Measurements from ENCODE around the gene PLS1.

DNA sequence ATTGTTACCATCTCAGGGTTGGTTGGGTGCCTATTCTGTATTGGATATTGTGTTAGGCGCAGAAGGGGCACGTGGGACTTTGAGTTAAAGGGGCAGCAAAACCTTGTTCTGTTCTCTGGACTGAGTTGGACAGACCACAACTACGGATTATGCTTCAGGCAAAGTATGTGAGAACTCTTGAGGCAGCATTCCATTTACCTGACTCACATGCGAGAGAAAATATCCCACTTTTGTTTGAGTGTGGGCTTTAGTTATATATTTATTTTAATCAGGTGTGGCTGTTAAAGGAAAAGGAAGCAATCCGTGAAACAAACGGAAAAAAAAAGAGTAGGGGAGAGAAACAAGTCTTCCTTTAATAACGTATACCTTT, 627 bp upstream of the PLS1 start:
- TF ChIP-seq, protein P1, sequence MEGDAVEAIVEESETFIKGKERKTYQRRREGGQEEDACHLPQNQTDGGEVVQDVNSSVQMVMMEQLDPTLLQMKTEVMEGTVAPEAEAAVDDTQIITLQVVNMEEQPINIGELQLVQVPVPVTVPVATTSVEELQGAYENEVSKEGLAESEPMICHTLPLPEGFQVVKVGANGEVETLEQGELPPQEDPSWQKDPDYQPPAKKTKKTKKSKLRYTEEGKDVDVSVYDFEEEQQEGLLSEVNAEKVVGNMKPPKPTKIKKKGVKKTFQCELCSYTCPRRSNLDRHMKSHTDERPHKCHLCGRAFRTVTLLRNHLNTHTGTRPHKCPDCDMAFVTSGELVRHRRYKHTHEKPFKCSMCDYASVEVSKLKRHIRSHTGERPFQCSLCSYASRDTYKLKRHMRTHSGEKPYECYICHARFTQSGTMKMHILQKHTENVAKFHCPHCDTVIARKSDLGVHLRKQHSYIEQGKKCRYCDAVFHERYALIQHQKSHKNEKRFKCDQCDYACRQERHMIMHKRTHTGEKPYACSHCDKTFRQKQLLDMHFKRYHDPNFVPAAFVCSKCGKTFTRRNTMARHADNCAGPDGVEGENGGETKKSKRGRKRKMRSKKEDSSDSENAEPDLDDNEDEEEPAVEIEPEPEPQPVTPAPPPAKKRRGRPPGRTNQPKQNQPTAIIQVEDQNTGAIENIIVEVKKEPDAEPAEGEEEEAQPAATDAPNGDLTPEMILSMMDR (IDR thresholded peaks at IDR 0.05) = no peak
- TF ChIP-seq POLR2A (IDR thresholded peaks at IDR 0.05) = no peak

Measured in vagina (tissue), 2 donors.